WERI-Rb-1 (cell line): Measurements from ENCODE around the gene HSD17B2.
"Not testable (repeated sequence)": the region's sequence is repeated elsewhere in the genome, so short reads cannot be mapped to it uniquely, and the experiment has no call there.

ENCODE experiments used
- DNase-seq: peaks from one replicate; pipeline ENCODE4 v3.0.0-alpha.2; 2020
- H3K27ac ChIP-seq: fragments of 250-450 bp; sonication (Bioruptor Pico); 2 replicates; pipeline ENCODE4 v1.5.1; 2020; ENCODE audit warnings: mild to moderate bottlenecking, moderate library complexity
- H3K27me3 ChIP-seq: fragments of 250-450 bp; sonication (Bioruptor Pico); 2 replicates; pipeline ENCODE4 v1.5.1; 2021; ENCODE audit warnings: mild to moderate bottlenecking, low read depth, moderate library complexity; ENCODE audit not compliant: insufficient read depth, severe bottlenecking
- H3K36me3 ChIP-seq: fragments of 250-450 bp; sonication (Bioruptor Pico); 2 replicates; pipeline ENCODE4 v1.5.1; 2020; ENCODE audit warnings: mild to moderate bottlenecking, moderate library complexity
- H3K4me3 ChIP-seq: 2 replicates; pipeline ENCODE4 v1.5.1; 2011; ENCODE audit warnings: low read depth, mild to moderate bottlenecking, control low read depth, low read length
- H3K9me3 ChIP-seq: fragments of 250-450 bp; sonication (Bioruptor Pico); 2 replicates; pipeline ENCODE4 v1.5.1; 2021; ENCODE audit warnings: mild to moderate bottlenecking, moderate library complexity; ENCODE audit not compliant: severe bottlenecking
- TF ChIP-seq, protein P1 (sequence below): IDR thresholded peaks from 2 replicates; pipeline ENCODE4 v1.5.1; 2011; ENCODE audit warnings: low read depth, mild to moderate bottlenecking, control low read depth, inconsistent platforms, low read length

The HSD17B2 gene

DNA sequence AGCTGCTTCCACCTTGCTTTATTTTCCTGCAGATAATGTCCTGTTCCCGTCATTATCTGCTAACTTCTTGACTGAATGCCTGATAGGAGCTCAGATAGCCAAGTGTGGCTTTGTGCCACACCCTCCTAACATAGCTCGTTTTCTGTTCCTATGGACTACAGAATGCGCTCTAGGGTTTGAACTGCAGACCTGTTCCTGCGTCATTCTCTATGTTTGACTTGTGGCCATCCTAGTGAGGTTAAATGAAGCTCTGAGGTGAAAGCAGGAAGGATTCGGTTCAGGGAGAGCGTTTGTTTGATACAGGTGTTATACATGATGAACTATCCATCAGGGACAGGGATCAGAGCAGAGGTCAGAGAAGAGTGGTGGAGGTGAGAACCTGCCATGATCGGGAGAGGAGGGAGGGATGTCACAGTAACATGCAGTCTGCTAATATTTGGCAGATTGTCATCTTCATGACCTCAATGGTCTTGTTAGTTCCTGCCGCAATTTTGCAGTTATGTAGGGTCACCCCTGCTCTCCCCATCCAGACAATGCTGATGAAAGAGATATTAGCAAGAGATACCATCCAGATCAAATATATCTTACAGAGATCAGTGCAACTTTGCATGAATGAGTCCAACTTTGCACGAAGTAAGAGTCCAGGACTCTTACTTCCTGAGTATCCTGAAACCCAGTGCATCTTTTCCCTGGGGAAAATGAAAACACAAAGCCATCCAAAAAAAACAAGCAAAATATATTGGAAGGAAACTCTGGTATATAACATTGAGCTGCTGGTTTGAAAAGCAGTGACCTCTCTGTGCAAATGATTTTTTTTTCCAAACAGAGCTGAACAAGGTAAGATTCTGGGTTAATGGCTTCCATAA, 102.1 kb downstream of the HSD17B2 start:
- TF ChIP-seq, protein P1, sequence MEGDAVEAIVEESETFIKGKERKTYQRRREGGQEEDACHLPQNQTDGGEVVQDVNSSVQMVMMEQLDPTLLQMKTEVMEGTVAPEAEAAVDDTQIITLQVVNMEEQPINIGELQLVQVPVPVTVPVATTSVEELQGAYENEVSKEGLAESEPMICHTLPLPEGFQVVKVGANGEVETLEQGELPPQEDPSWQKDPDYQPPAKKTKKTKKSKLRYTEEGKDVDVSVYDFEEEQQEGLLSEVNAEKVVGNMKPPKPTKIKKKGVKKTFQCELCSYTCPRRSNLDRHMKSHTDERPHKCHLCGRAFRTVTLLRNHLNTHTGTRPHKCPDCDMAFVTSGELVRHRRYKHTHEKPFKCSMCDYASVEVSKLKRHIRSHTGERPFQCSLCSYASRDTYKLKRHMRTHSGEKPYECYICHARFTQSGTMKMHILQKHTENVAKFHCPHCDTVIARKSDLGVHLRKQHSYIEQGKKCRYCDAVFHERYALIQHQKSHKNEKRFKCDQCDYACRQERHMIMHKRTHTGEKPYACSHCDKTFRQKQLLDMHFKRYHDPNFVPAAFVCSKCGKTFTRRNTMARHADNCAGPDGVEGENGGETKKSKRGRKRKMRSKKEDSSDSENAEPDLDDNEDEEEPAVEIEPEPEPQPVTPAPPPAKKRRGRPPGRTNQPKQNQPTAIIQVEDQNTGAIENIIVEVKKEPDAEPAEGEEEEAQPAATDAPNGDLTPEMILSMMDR = no peak
- DNase-seq = no peak
- Histone ChIP-seq H3K36me3 (no peaks in the 10 kb centered on the region), H3K9me3 (no peaks in the 10 kb centered on the region), H3K27ac (no peak overlapping the region), H3K27me3 (no peaks in the 10 kb centered on the region), H3K4me3 (no peak overlapping the region)

DNA sequence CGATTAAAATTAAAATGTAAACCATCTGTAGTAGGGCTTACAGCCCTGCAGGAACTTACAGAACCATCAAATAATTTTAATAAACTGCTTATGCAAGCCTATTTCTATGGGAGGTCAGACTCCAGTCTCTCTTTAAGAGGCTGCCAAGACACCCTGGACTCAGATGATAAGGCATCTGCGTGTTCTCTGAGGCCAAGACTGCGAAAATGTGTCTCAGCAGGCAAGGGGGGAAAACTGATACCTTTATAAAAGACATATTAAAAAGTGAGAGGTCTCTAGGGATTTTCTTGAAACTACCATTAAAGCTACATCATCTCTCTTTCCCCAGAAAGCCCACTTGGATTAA, 102.7 kb downstream of the HSD17B2 start:
- TF ChIP-seq, protein P1 = no peak
- no peak for DNase-seq
- H3K27ac ChIP-seq = no peak overlapping the region
- H3K27me3 ChIP-seq = no peaks in the 10 kb centered on the region
- no peak overlapping the region for H3K4me3 ChIP-seq
- H3K36me3 ChIP-seq = no peaks in the 10 kb centered on the region
- no peaks in the 10 kb centered on the region for H3K9me3 ChIP-seq

DNA sequence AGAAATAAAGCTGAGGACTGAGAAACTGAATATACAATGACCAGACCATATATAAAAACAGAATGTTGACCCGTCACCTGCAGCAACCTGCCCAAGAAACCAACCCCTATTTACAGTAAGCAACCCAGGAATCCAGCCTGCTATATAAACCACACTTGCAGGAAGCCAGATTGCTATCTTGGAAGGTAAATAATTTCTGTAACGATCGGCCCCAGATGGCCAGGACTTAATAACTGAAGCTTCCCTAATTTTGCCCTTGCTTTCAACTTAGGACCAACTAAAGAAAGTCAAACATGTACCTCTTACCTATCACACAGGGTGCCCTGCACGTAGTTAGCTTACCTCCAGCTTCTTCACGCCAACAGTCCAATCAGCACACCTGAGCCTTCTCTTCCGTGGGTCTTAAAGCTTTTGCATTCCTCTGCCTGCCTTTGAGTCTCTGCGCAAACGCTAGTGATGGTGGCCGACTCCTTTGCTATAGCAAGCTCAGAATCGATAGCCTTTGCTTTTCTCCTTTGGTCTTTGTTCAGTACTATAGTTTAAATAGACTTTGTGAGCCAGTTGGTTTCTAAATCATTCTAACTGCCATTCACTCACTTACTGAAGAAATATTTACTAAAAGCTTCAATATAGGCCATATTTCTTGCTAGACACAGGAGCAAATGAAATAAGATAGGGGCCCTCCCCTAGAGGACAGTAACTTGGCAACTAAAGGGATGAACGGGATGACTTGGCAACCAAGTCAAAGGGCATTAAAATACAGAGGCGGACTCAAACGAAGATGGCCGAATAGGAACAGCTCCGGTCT, 103.6 kb downstream of the HSD17B2 start:
- DNase-seq = no peak
- no peaks in the 10 kb centered on the region for H3K9me3 ChIP-seq
- TF ChIP-seq, protein P1 = no peak
- no peaks in the 10 kb centered on the region for H3K36me3 ChIP-seq
- H3K27me3 ChIP-seq = no peaks in the 10 kb centered on the region
- H3K4me3 ChIP-seq = no peak overlapping the region
- H3K27ac ChIP-seq = no peak overlapping the region

DNA sequence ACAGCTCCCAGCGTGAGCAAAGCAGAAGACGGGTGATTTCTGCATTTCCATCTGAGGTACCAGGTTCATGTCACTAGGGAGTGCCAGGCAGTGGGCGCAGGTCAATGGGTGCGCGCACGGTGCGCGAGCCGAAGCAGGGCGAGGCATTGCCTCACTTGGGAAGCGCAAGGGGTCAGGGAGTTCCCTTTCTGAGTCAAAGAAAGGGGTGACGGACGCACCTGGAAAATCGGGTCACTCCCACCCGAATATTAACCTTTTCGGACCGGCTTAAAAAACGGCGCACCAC, 104.2 kb downstream of the HSD17B2 start:
- H3K27ac ChIP-seq, H3K9me3 ChIP-seq, H3K27me3 ChIP-seq, DNase-seq, H3K4me3 ChIP-seq, H3K36me3 ChIP-seq: not testable (repeated sequence)

DNA sequence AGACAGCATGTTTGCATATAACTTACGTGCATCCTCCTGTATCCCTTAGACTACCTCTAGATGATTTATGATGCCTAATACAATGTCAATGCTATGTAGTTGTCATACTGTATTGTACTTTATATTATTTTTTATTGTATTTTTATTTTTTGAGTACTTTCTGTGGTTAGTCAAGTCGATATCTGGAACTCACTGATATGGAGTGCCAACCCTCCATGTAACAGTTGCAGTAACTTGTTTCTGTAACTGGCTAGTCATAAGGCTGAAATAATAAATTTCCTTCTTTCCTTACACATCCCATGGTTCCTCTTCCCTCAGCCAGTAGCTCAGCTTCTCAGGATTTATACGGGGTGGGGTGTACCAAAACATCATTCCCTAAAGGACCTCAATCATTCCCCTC, 111.5 kb downstream of the HSD17B2 start:
- Histone ChIP-seq H3K4me3 (no peak overlapping the region), H3K27ac (no peak overlapping the region), H3K27me3 (no peaks in the 10 kb centered on the region), H3K9me3 (no peaks in the 10 kb centered on the region), H3K36me3 (no peaks in the 10 kb centered on the region; the same call in 1 of the 2 replicates)
- TF ChIP-seq, protein P1 = no peak
- DNase-seq = no peak

DNA sequence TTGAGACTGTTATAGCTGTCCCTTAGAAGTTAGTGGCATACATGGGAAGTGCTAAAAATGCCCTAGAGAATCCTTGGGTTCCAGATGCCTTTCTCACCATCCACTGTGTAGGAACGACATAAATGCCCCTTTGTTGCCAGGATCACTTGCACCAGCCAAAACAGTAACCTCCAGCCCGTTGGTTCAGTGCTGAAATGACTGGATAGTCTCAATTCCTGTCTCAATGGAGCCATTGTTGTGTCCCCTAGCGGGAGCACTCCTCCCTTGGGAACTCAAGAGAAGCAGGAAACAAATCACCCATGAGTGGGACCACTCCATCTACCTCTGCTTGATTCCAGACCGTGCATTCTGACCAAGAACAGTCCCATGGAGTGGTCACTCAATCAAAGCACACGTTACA, 111.9 kb downstream of the HSD17B2 start:
- Histone ChIP-seq H3K36me3 (no peaks in the 10 kb centered on the region; the same call in 1 of the 2 replicates), H3K27me3 (no peaks in the 10 kb centered on the region), H3K4me3 (no peak overlapping the region), H3K27ac (no peak overlapping the region), H3K9me3 (no peaks in the 10 kb centered on the region)
- TF ChIP-seq, protein P1 = no peak
- no peak for DNase-seq
